Activated CD4-positive, alpha-beta T cell treated with anti-CD3 and anti-CD28 coated beads, Interleukin-2, amount 10 ng/mL, durations not matched to agents 7 days and 5 days (primary cell): Measurements from ENCODE around the gene SEMA6A. TPM values are rescaled to one million over a fixed set of nuclear protein-coding genes. Genes with fewer than 3 reads are reported as not detected.

Experiments
- CTCF ChIA-PET: fragments of 350-600 bp; sonication (Branson Sonifier 250); formaldehyde crosslinking; loops from one replicate; lab custom pipeline; 2021; ENCODE audit warnings: antibody characterized with exemption; lab: Charles Lee
- POLR2A ChIA-PET: fragments of 350-600 bp; sonication (Branson Sonifier 250); formaldehyde crosslinking; loops from one replicate; lab custom pipeline; 2021; ENCODE audit warnings: antibody characterized with exemption; lab: Charles Lee
- DNase-seq: peaks from one replicate; pipeline ENCODE4 v3.0.0-alpha.2; 2020
- H3K27ac Mint-ChIP-seq: one replicate; pipeline ENCODE4 v1.8.0; 2021; ENCODE audit warnings: mild to moderate bottlenecking, moderate library complexity, mixed read lengths
- H3K27me3 Mint-ChIP-seq: one replicate; pipeline ENCODE4 v1.8.0; 2021; ENCODE audit warnings: mixed read lengths
- H3K36me3 Mint-ChIP-seq: one replicate; pipeline ENCODE4 v1.8.0; 2021; ENCODE audit warnings: low read depth, mixed read lengths
- H3K4me1 Mint-ChIP-seq: one replicate; pipeline ENCODE4 v1.8.0; 2021; ENCODE audit warnings: mixed read lengths
- H3K4me3 Mint-ChIP-seq: one replicate; pipeline ENCODE4 v1.8.0; 2021; ENCODE audit warnings: mild to moderate bottlenecking, moderate library complexity, mixed read lengths
- H3K9me3 Mint-ChIP-seq: one replicate; pipeline ENCODE4 v1.8.0; 2021; ENCODE audit warnings: mixed read lengths
- total RNA-seq, 2 experiments: library from RNA; stranded (reverse); gene quantifications; one replicate each; pipeline ENCODE4 v1.2.3, GENCODE V29; 2021

The SEMA6A gene
- total RNA-seq, 2 experiments from 2014 or later: not detected

- CTCF ChIA-PET: no interaction called here
- POLR2A ChIA-PET: no interaction called here
These were observed 90.0 kb downstream of the SEMA6A start for GRCh38 chr5:116484645-116485044.

GRCh38 chr5:116482394-116482793, 92.2 kb downstream of the SEMA6A start:
- CTCF ChIA-PET: no interaction called here
- Mint-ChIP-seq H3K4me1 (no peaks in the 10 kb centered on the region), H3K27ac (no peak overlapping the region), H3K9me3 (peaks cover 9% of the 10 kb centered on the region), H3K27me3 (no peaks in the 10 kb centered on the region), H3K4me3 (no peak overlapping the region), H3K36me3 (no peaks in the 10 kb centered on the region)
- no peak for DNase-seq
- POLR2A ChIA-PET: no interaction called here

More at GRCh38 chr5:116484645-116485044, 90.0 kb downstream of the SEMA6A start:
- no peak overlapping the region for H3K4me3 Mint-ChIP-seq
- H3K36me3 Mint-ChIP-seq: no peaks in the 10 kb centered on the region
- no peaks in the 10 kb centered on the region for H3K4me1 Mint-ChIP-seq
- no peaks in the 10 kb centered on the region for H3K27me3 Mint-ChIP-seq
- peaks cover 3% of the 10 kb centered on the region for H3K9me3 Mint-ChIP-seq
- DNase-seq: no peak
- H3K27ac Mint-ChIP-seq: no peak overlapping the region

GRCh38 chr5:116480894-116481510, 93.6 kb downstream of the SEMA6A start:
- CTCF ChIA-PET: no interaction called here
- Mint-ChIP-seq H3K4me1 (no peaks in the 10 kb centered on the region), H3K27ac (no peak overlapping the region), H3K36me3 (peaks cover 1% of the 10 kb centered on the region), H3K4me3 (no peak overlapping the region), H3K27me3 (no peaks in the 10 kb centered on the region), H3K9me3 (peaks cover 13% of the 10 kb centered on the region)
- POLR2A ChIA-PET: no interaction called here
- no peak for DNase-seq

- Mint-ChIP-seq H3K4me3 (no peak overlapping the region), H3K27me3 (no peaks in the 10 kb centered on the region), H3K9me3 (peaks cover 18% of the 10 kb centered on the region), H3K36me3 (peaks cover 1% of the 10 kb centered on the region), H3K4me1 (no peaks in the 10 kb centered on the region), H3K27ac (no peak overlapping the region)
- ChIA-PET POLR2A (no interaction called here), CTCF (interaction anchor here (1.1 kb wide), 1 partner anchor 71 kb away, joined by 4 read pairs; no protein-coding TSS in a partner anchor)
- no peak for DNase-seq
These were observed 94.6 kb downstream of the SEMA6A start for GRCh38 chr5:116479776-116480675.

GRCh38 chr5:116478491-116478890, 96.1 kb downstream of the SEMA6A start:
- Mint-ChIP-seq H3K4me3 (no peak overlapping the region), H3K9me3 (peaks cover 18% of the 10 kb centered on the region), H3K36me3 (peaks cover 1% of the 10 kb centered on the region), H3K27ac (no peak overlapping the region), H3K4me1 (no peaks in the 10 kb centered on the region), H3K27me3 (no peaks in the 10 kb centered on the region)
- ChIA-PET CTCF (no interaction called here), POLR2A (no interaction called here)
- no peak for DNase-seq

- no peak overlapping the region for H3K27ac Mint-ChIP-seq
- H3K4me3 Mint-ChIP-seq: no peak overlapping the region
- H3K9me3 Mint-ChIP-seq: peaks cover 18% of the 10 kb centered on the region
- no peak for DNase-seq
- POLR2A ChIA-PET: no interaction called here
- no peaks in the 10 kb centered on the region for H3K27me3 Mint-ChIP-seq
- no peaks in the 10 kb centered on the region for H3K4me1 Mint-ChIP-seq
- CTCF ChIA-PET: interaction anchor here (1.0 kb wide), 1 partner anchor 52 kb away, joined by 3 read pairs; no protein-coding TSS in a partner anchor
- H3K36me3 Mint-ChIP-seq: peaks cover 1% of the 10 kb centered on the region
These were observed 97.6 kb downstream of the SEMA6A start for GRCh38 chr5:116476897-116477537.

- H3K36me3 Mint-ChIP-seq: peaks cover 1% of the 10 kb centered on the region
- H3K4me1 Mint-ChIP-seq: no peaks in the 10 kb centered on the region
- no peak for DNase-seq
- POLR2A ChIA-PET: no interaction called here
- CTCF ChIA-PET: no interaction called here
- H3K4me3 Mint-ChIP-seq: no peak overlapping the region
- H3K27ac Mint-ChIP-seq: no peak overlapping the region
- no peaks in the 10 kb centered on the region for H3K27me3 Mint-ChIP-seq
- peaks cover 18% of the 10 kb centered on the region for H3K9me3 Mint-ChIP-seq
These were observed 99.3 kb downstream of the SEMA6A start for GRCh38 chr5:116475338-116475737.

- Mint-ChIP-seq H3K27ac (no peak overlapping the region), H3K9me3 (peaks cover 14% of the 10 kb centered on the region), H3K4me3 (no peak overlapping the region), H3K27me3 (no peaks in the 10 kb centered on the region), H3K4me1 (no peaks in the 10 kb centered on the region), H3K36me3 (peaks cover 1% of the 10 kb centered on the region)
- DNase-seq: no peak
- ChIA-PET POLR2A (no interaction called here), CTCF (no interaction called here)
These were observed 100.9 kb downstream of the SEMA6A start for GRCh38 chr5:116473706-116474105.

- ChIA-PET POLR2A (no interaction called here), CTCF (interaction anchor here (0.6 kb wide), 1 partner anchor 299 kb away, joined by 4 read pairs; no protein-coding TSS in a partner anchor)
- DNase-seq: no peak
- peaks cover 1% of the 10 kb centered on the region for H3K36me3 Mint-ChIP-seq
- no peak overlapping the region for H3K4me3 Mint-ChIP-seq
- H3K27ac Mint-ChIP-seq: no peak overlapping the region
- H3K9me3 Mint-ChIP-seq: peaks cover 9% of the 10 kb centered on the region
- no peaks in the 10 kb centered on the region for H3K27me3 Mint-ChIP-seq
- H3K4me1 Mint-ChIP-seq: no peaks in the 10 kb centered on the region
These were observed 102.3 kb downstream of the SEMA6A start for GRCh38 chr5:116472274-116472673.

GRCh38 chr5:116469631-116470030, 105.0 kb downstream of the SEMA6A start:
- Mint-ChIP-seq H3K27ac (no peak overlapping the region), H3K27me3 (no peaks in the 10 kb centered on the region), H3K36me3 (no peaks in the 10 kb centered on the region), H3K9me3 (no peaks in the 10 kb centered on the region), H3K4me3 (no peak overlapping the region), H3K4me1 (no peaks in the 10 kb centered on the region)
- no peak for DNase-seq
- POLR2A ChIA-PET: no interaction called here
- CTCF ChIA-PET: no interaction called here

- Mint-ChIP-seq H3K4me1 (no peaks in the 10 kb centered on the region), H3K9me3 (no peaks in the 10 kb centered on the region), H3K4me3 (no peak overlapping the region), H3K36me3 (no peaks in the 10 kb centered on the region), H3K27ac (no peak overlapping the region), H3K27me3 (no peaks in the 10 kb centered on the region)
- ChIA-PET POLR2A (no interaction called here), CTCF (no interaction called here)
- no peak for DNase-seq
These were observed 106.0 kb downstream of the SEMA6A start for GRCh38 chr5:116468583-116468982.

GRCh38 chr5:116467465-116467843, 107.2 kb downstream of the SEMA6A start:
- H3K9me3 Mint-ChIP-seq: no peaks in the 10 kb centered on the region
- ChIA-PET POLR2A (no interaction called here), CTCF (no interaction called here)
- no peak overlapping the region for H3K27ac Mint-ChIP-seq
- H3K36me3 Mint-ChIP-seq: no peaks in the 10 kb centered on the region
- H3K27me3 Mint-ChIP-seq: no peaks in the 10 kb centered on the region
- H3K4me1 Mint-ChIP-seq: no peaks in the 10 kb centered on the region
- DNase-seq: no peak
- no peak overlapping the region for H3K4me3 Mint-ChIP-seq
